ENCODE measurements around the gene DNM2.

DNA sequence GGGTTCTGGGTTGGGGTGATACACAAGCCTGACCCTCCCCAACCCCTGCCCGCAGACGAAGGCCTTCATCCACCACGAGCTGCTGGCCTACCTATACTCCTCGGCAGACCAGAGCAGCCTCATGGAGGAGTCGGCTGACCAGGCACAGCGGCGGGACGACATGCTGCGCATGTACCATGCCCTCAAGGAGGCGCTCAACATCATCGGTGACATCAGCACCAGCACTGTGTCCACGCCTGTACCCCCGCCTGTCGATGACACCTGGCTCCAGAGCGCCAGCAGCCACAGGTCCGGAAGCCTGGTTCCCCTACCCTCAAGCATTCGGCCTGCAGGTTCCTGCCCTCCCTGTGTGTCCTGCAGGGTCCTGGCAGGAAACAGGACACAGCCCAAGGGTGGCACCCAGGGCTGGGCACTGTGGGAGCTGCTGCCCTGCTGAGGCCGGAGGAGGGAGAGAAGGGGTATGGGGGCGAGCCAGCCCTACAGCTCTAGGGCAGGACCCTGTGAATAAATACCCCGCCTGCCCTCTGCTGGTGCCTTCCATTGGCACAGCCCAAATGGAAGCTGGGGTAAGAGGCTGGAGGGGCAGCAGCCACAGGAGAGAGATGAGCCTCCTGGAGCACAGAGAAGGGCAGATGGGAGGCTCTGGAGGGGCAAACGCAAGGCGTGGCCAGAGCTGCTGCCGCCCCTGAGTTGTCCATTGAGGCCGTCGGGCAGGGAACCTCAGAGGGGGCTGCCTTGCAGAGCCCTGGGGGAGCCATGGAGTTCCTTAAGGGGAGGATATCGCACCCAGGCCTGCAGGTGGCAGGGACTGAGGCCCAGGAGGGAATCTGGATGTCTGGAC lies 111.3 kb downstream of the DNM2 start:
- TF ChIP-seq, protein P1, sequence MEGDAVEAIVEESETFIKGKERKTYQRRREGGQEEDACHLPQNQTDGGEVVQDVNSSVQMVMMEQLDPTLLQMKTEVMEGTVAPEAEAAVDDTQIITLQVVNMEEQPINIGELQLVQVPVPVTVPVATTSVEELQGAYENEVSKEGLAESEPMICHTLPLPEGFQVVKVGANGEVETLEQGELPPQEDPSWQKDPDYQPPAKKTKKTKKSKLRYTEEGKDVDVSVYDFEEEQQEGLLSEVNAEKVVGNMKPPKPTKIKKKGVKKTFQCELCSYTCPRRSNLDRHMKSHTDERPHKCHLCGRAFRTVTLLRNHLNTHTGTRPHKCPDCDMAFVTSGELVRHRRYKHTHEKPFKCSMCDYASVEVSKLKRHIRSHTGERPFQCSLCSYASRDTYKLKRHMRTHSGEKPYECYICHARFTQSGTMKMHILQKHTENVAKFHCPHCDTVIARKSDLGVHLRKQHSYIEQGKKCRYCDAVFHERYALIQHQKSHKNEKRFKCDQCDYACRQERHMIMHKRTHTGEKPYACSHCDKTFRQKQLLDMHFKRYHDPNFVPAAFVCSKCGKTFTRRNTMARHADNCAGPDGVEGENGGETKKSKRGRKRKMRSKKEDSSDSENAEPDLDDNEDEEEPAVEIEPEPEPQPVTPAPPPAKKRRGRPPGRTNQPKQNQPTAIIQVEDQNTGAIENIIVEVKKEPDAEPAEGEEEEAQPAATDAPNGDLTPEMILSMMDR (IDR thresholded peaks at IDR 0.05): no peak
- no peak for TF ChIP-seq POLR2AphosphoS5 (IDR thresholded peaks at IDR 0.05)
